Activated T-helper 17 cell treated with anti-CD3 and anti-CD28 coated beads, Interleukin-2, amount 50 U/mL, for 72 hours (primary cell): ENCODE data around the gene BAG3. TPM values are rescaled to one million over a fixed set of nuclear protein-coding genes. Genes with fewer than 3 reads are reported as not detected.

Source experiments
- ATAC-seq: fragments of 150-1000 bp; cut with Tn5 transposase; replicated peaks from 2 replicates; pipeline ENCODE4 v1.10.0; 2021; ENCODE audit warnings: mild to moderate bottlenecking, moderate library complexity
- H3K27ac Mint-ChIP-seq: one replicate; pipeline ENCODE4 v1.8.0; 2022; ENCODE audit warnings: mixed read lengths
- H3K27me3 Mint-ChIP-seq: one replicate; pipeline ENCODE4 v1.8.0; 2022; ENCODE audit warnings: mixed read lengths
- H3K36me3 Mint-ChIP-seq: one replicate; pipeline ENCODE4 v1.8.0; 2022; ENCODE audit warnings: low read depth, mild to moderate bottlenecking, mixed read lengths
- H3K4me1 Mint-ChIP-seq: one replicate; pipeline ENCODE4 v1.8.0; 2022; ENCODE audit warnings: mixed read lengths
- H3K4me3 Mint-ChIP-seq: one replicate; pipeline ENCODE4 v1.8.0; 2022; ENCODE audit warnings: mild to moderate bottlenecking, mixed read lengths
- H3K9me3 Mint-ChIP-seq: one replicate; pipeline ENCODE4 v1.8.0; 2022; ENCODE audit warnings: mixed read lengths
- total RNA-seq, 2 donors: library from RNA; stranded (reverse); gene quantifications; one replicate each; pipeline ENCODE4 v1.2.3, GENCODE V29; 2022

Gene BAG3
- total RNA-seq, 2 donors from 2014 or later: 24.7 to 26.6 TPM

GRCh38 chr10:119625570-119626280, 25.5 kb upstream of the BAG3 start:
- no peaks in the 10 kb centered on the region for H3K36me3 Mint-ChIP-seq
- H3K27ac Mint-ChIP-seq: no peak overlapping the region
- no peaks in the 10 kb centered on the region for H3K9me3 Mint-ChIP-seq
- no peaks in the 10 kb centered on the region for H3K27me3 Mint-ChIP-seq
- no peak for ATAC-seq
- no peaks in the 10 kb centered on the region for H3K4me1 Mint-ChIP-seq
- no peak overlapping the region for H3K4me3 Mint-ChIP-seq

GRCh38 chr10:119630300-119630699, 20.9 kb upstream of the BAG3 start:
- H3K4me3 Mint-ChIP-seq: no peak overlapping the region
- no peaks in the 10 kb centered on the region for H3K27me3 Mint-ChIP-seq
- no peaks in the 10 kb centered on the region for H3K9me3 Mint-ChIP-seq
- ATAC-seq: no peak
- no peak overlapping the region for H3K27ac Mint-ChIP-seq
- H3K36me3 Mint-ChIP-seq: no peaks in the 10 kb centered on the region
- H3K4me1 Mint-ChIP-seq: no peaks in the 10 kb centered on the region

GRCh38 chr10:119633538-119634218, 17.5 kb upstream of the BAG3 start:
- Mint-ChIP-seq H3K4me3 (no peak overlapping the region), H3K36me3 (no peaks in the 10 kb centered on the region), H3K27ac (no peak overlapping the region), H3K9me3 (no peaks in the 10 kb centered on the region), H3K4me1 (no peaks in the 10 kb centered on the region), H3K27me3 (no peaks in the 10 kb centered on the region)
- ATAC-seq: no peak

GRCh38 chr10:119634219-119634544, 17.0 kb upstream of the BAG3 start:
- no peaks in the 10 kb centered on the region for H3K9me3 Mint-ChIP-seq
- no peaks in the 10 kb centered on the region for H3K4me1 Mint-ChIP-seq
- no peak overlapping the region for H3K27ac Mint-ChIP-seq
- no peaks in the 10 kb centered on the region for H3K27me3 Mint-ChIP-seq
- no peak for ATAC-seq
- no peak overlapping the region for H3K4me3 Mint-ChIP-seq
- no peaks in the 10 kb centered on the region for H3K36me3 Mint-ChIP-seq

GRCh38 chr10:119637631-119638030, 13.5 kb upstream of the BAG3 start:
- no peaks in the 10 kb centered on the region for H3K9me3 Mint-ChIP-seq
- ATAC-seq: no peak
- no peak overlapping the region for H3K27ac Mint-ChIP-seq
- no peak overlapping the region for H3K4me3 Mint-ChIP-seq
- H3K27me3 Mint-ChIP-seq: no peaks in the 10 kb centered on the region
- peaks cover 3% of the 10 kb centered on the region for H3K4me1 Mint-ChIP-seq
- H3K36me3 Mint-ChIP-seq: no peaks in the 10 kb centered on the region

GRCh38 chr10:119638982-119639381, 12.2 kb upstream of the BAG3 start:
- H3K36me3 Mint-ChIP-seq: no peaks in the 10 kb centered on the region
- H3K27ac Mint-ChIP-seq: no peak overlapping the region
- H3K27me3 Mint-ChIP-seq: no peaks in the 10 kb centered on the region
- ATAC-seq: no peak
- H3K4me3 Mint-ChIP-seq: no peak overlapping the region
- peaks cover 10% of the 10 kb centered on the region for H3K4me1 Mint-ChIP-seq
- no peaks in the 10 kb centered on the region for H3K9me3 Mint-ChIP-seq

- Mint-ChIP-seq H3K9me3 (no peaks in the 10 kb centered on the region), H3K27ac (no peak overlapping the region), H3K36me3 (no peaks in the 10 kb centered on the region), H3K4me1 (peaks cover 10% of the 10 kb centered on the region), H3K4me3 (no peak overlapping the region), H3K27me3 (no peaks in the 10 kb centered on the region)
- ATAC-seq: no peak
Observed at GRCh38 chr10:119640384-119640783, 10.8 kb upstream of the BAG3 start.

GRCh38 chr10:119640875-119641526, 10.2 kb upstream of the BAG3 start:
- H3K27me3 Mint-ChIP-seq: no peaks in the 10 kb centered on the region
- H3K36me3 Mint-ChIP-seq: no peaks in the 10 kb centered on the region
- no peak overlapping the region for H3K4me3 Mint-ChIP-seq
- no peak for ATAC-seq
- peaks cover 10% of the 10 kb centered on the region for H3K4me1 Mint-ChIP-seq
- H3K27ac Mint-ChIP-seq: no peak overlapping the region
- H3K9me3 Mint-ChIP-seq: no peaks in the 10 kb centered on the region

GRCh38 chr10:119642556-119643111, 8.5 kb upstream of the BAG3 start:
- Mint-ChIP-seq H3K4me1 (peaks cover 10% of the 10 kb centered on the region), H3K4me3 (no peak overlapping the region), H3K36me3 (no peaks in the 10 kb centered on the region), H3K27me3 (no peaks in the 10 kb centered on the region), H3K27ac (peak overlapping the region; percentile 31), H3K9me3 (no peaks in the 10 kb centered on the region)
- peak; percentile 89 for ATAC-seq

- no peaks in the 10 kb centered on the region for H3K36me3 Mint-ChIP-seq
- peaks cover 10% of the 10 kb centered on the region for H3K4me1 Mint-ChIP-seq
- no peak overlapping the region for H3K4me3 Mint-ChIP-seq
- H3K27me3 Mint-ChIP-seq: no peaks in the 10 kb centered on the region
- no peaks in the 10 kb centered on the region for H3K9me3 Mint-ChIP-seq
- ATAC-seq: no peak
- H3K27ac Mint-ChIP-seq: no peak overlapping the region
Observed at GRCh38 chr10:119643306-119644204, 7.6 kb upstream of the BAG3 start.

GRCh38 chr10:119644205-119644814, 6.9 kb upstream of the BAG3 start:
- Mint-ChIP-seq H3K36me3 (no peaks in the 10 kb centered on the region), H3K4me3 (no peak overlapping the region), H3K4me1 (peaks cover 10% of the 10 kb centered on the region), H3K27me3 (no peaks in the 10 kb centered on the region), H3K27ac (no peak overlapping the region), H3K9me3 (no peaks in the 10 kb centered on the region)
- no peak for ATAC-seq

GRCh38 chr10:119644994-119645393, 6.2 kb upstream of the BAG3 start:
- ATAC-seq: no peak
- Mint-ChIP-seq H3K27ac (no peak overlapping the region), H3K4me3 (no peak overlapping the region), H3K27me3 (no peaks in the 10 kb centered on the region), H3K9me3 (no peaks in the 10 kb centered on the region), H3K4me1 (peaks cover 10% of the 10 kb centered on the region), H3K36me3 (no peaks in the 10 kb centered on the region)

GRCh38 chr10:119650062-119650461, 1.1 kb upstream of the BAG3 start:
- Mint-ChIP-seq H3K4me1 (peaks cover 15% of the 10 kb centered on the region), H3K9me3 (no peaks in the 10 kb centered on the region), H3K4me3 (peak overlapping the region; percentile 92), H3K27ac (peak overlapping the region; percentile 95), H3K27me3 (no peaks in the 10 kb centered on the region), H3K36me3 (peaks cover 28% of the 10 kb centered on the region)
- no peak for ATAC-seq
